Psoas muscle (tissue), 8 donors: ENCODE data around the gene TENM4. TPM values are rescaled to one million over a fixed set of nuclear protein-coding genes. Genes with fewer than 3 reads are reported as not detected.

Experiments
- ATAC-seq, 4 donors: fragments of 200-7000 bp; cut with Tn5 transposase; one replicate each; pipeline ENCODE4 v1.9.1; 2020; ENCODE audit warnings: moderate library complexity in 3 of 4, mild to moderate bottlenecking in 2 of 4
- DNase-seq, 2 donors: peaks; one replicate each; pipeline ENCODE4 v3.0.0-alpha.2; 2020
- H3K27ac ChIP-seq: fragments of 200-600 bp; one replicate; pipeline ENCODE4 v1.8.0; 2022
- H3K27me3 ChIP-seq, 3 donors: fragments of 200-600 bp in 1 of 3; one replicate each; pipeline versions ENCODE4 v1.6.1 to v1.8.0; 2013 to 2022; ENCODE audit warnings: low read length in 2 of 3, mild to moderate bottlenecking in 2 of 3, moderate library complexity in 1 of 3; ENCODE audit not compliant: insufficient read depth in 3 of 3
- H3K36me3 ChIP-seq, 2 donors: fragments of 200-600 bp in 1 of 2; one replicate each; pipeline versions ENCODE4 v1.6.1 to v1.8.0; 2013 to 2022; ENCODE audit warnings: low read depth in 1 of 2, mild to moderate bottlenecking in 1 of 2, moderate library complexity in 1 of 2; ENCODE audit not compliant: insufficient read depth in 1 of 2
- H3K4me1 ChIP-seq: fragments of 200-600 bp; one replicate; pipeline ENCODE4 v1.8.0; 2022
- H3K4me3 ChIP-seq: fragments of 200-600 bp; one replicate; pipeline ENCODE4 v1.8.0; 2022; ENCODE audit warnings: mild to moderate bottlenecking
- H3K9me3 ChIP-seq: fragments of 200-600 bp; one replicate; pipeline ENCODE4 v1.8.0; 2022
- WGBS, 3 donors: extraction: QIAGEN DNeasy Blood & Tissue Kit; methylation state at CpG; one replicate each; pipeline versions ENCODE4 v1.1.6 to v1.1.7; 2013; 5-methylcytosine and 5-hydroxymethylcytosine counted together
- intact Hi-C, 2 donors: fragments of 100-400 bp; cut with DNase I; formaldehyde crosslinking; loops; one replicate each; pipeline versions ENCODE4 v1.11.0 to v1.14.2; 2022
- polyA plus RNA-seq, 3 donors: library from polyadenylated mRNA; stranded (reverse); fragments of 200-250 nt; gene quantifications; one replicate each; pipeline ENCODE4 v1.2.3, GENCODE V29; 2013
- total RNA-seq, 4 donors: library from RNA; stranded (reverse); fragmentation: NEBNext Ultra II Directional in 2 of 4; extraction: Animal tissue kit (Norgen Biotek cat#: 25700) in 2 of 4; gene quantifications; one replicate each; pipeline versions ENCODE4 v1.2.1 to v1.2.4, GENCODE V29; 2021 to 2023
- TF ChIP-seq, protein P1 (sequence below): fragments of 200-600 bp; IDR thresholded peaks from one replicate; pipeline ENCODE4 v1.8.0; 2022; ENCODE audit warnings: antibody characterized with exemption
- donor health status: healthy with polysubstance abuse.
- donor health status: DM: no; HTN: no; CAD: no; lungs with moderate emphysema.
- donor health status: Bipolar disorder and iron deficiency.
- donor health status: healthy.
- donor health status: DM: yes; HTN: yes; CAD: no.
- donor health status: DM: no; HTN: no; CAD: no.
- donor health status: DM: no; HTN: no; CAD: no.
- donor health status: DM: yes; HTN: yes; CAD: no.

TENM4 gene
- total and polyA plus RNA-seq, 7 donors = 0.05 to 1.7 (median 0.48) TPM

GRCh38 chr11:79276736-79277325 lies 164.0 kb downstream of the TENM4 start:
- Histone ChIP-seq H3K36me3 (no peaks in the 10 kb centered on the region), H3K4me3 (no peak overlapping the region), H3K9me3 (no peaks in the 10 kb centered on the region), H3K4me1 (no peaks in the 10 kb centered on the region), H3K27ac (no peak overlapping the region), H3K27me3 (no peaks in the 10 kb centered on the region)
- 50 to 65% (median 51%) methylated on average over 2 of the region's 2 CpGs for WGBS, 3 donors
- intact Hi-C loops = no loop called here
- TF ChIP-seq, protein P1, sequence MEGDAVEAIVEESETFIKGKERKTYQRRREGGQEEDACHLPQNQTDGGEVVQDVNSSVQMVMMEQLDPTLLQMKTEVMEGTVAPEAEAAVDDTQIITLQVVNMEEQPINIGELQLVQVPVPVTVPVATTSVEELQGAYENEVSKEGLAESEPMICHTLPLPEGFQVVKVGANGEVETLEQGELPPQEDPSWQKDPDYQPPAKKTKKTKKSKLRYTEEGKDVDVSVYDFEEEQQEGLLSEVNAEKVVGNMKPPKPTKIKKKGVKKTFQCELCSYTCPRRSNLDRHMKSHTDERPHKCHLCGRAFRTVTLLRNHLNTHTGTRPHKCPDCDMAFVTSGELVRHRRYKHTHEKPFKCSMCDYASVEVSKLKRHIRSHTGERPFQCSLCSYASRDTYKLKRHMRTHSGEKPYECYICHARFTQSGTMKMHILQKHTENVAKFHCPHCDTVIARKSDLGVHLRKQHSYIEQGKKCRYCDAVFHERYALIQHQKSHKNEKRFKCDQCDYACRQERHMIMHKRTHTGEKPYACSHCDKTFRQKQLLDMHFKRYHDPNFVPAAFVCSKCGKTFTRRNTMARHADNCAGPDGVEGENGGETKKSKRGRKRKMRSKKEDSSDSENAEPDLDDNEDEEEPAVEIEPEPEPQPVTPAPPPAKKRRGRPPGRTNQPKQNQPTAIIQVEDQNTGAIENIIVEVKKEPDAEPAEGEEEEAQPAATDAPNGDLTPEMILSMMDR = no peak
- DNase-seq (no peak), ATAC-seq (no peak)

DNA sequence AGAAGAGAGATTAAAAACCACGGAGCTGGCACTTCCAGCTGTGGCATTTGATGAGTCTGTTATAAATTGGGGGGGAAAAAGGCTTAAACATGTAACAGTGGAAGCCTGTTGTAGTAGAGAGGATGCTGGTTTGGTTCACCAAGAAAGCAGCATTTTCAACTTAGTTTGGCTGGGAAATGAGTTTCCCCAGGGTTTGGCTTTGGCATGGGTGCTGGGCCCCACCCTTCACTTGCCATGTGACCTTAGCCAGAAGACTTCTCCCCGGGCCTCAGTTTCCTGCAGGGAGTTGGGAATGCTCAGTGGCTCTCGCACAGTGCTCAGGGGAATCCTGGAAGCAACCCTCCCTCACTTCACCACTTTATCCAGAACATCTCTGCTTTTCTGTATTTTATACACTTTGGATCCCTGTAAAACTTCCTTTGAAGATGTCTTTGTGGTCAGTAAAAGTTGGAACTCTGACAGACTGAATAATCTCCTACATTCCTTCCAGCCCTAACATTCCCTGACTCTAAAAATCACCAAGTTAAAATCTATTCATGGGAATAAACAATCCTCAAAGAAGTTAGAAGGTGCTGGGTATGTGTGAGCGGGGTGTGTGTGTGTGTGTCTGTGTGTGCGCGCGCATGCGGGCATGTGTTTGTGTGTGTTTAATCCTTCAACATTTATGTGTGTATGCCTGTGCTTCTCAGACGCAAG lies 166.0 kb downstream of the TENM4 start:
- WGBS, 3 donors = 53 to 77% (median 53%) methylated on average over 9 of the region's 9 CpGs
- H3K36me3 ChIP-seq = no peaks in the 10 kb centered on the region
- H3K9me3 ChIP-seq = no peaks in the 10 kb centered on the region
- no peaks in the 10 kb centered on the region for H3K4me1 ChIP-seq
- H3K27me3 ChIP-seq = no peaks in the 10 kb centered on the region
- TF ChIP-seq, protein P1 = no peak
- H3K27ac ChIP-seq = no peak overlapping the region
- ATAC-seq (no peak), DNase-seq (no peak)
- intact Hi-C loops = no loop called here
- no peak overlapping the region for H3K4me3 ChIP-seq

- H3K36me3 ChIP-seq = no peaks in the 10 kb centered on the region
- ATAC-seq (no peak), DNase-seq (no peak)
- intact Hi-C loops = no loop called here
- H3K27ac ChIP-seq = no peak overlapping the region
- TF ChIP-seq, protein P1 = no peak
- H3K27me3 ChIP-seq = no peaks in the 10 kb centered on the region
- 81 to 91% (median 88%) methylated on average over 3 of the region's 3 CpGs for WGBS, 3 donors
- H3K4me1 ChIP-seq = no peaks in the 10 kb centered on the region
- H3K9me3 ChIP-seq = no peaks in the 10 kb centered on the region
- H3K4me3 ChIP-seq = no peak overlapping the region
Observed at GRCh38 chr11:79273781-79274180, 167.0 kb downstream of the TENM4 start.

GRCh38 chr11:79269611-79270307 lies 171.1 kb downstream of the TENM4 start:
- TF ChIP-seq, protein P1 = no peak
- Histone ChIP-seq H3K27ac (no peak overlapping the region), H3K36me3 (no peaks in the 10 kb centered on the region), H3K27me3 (no peaks in the 10 kb centered on the region), H3K4me1 (no peaks in the 10 kb centered on the region), H3K9me3 (no peaks in the 10 kb centered on the region), H3K4me3 (no peak overlapping the region)
- intact Hi-C loops = no loop called here
- DNase-seq (no peak), ATAC-seq (no peak)
- 44 to 48% (median 46%) methylated on average over 6 of the region's 6 CpGs for WGBS, 3 donors
